ENCODE data around the gene SLCO4C1.

The SLCO4C1 gene

GRCh38 chr5:102294886-102295395 is 1.1 kb downstream of the SLCO4C1 start:
- H3K36me3 ChIP-seq (ENCODE audit: control insufficient read depth, insufficient read depth, low read length, severe bottlenecking): no peaks in the 10 kb centered on the region
- H3K4me1 ChIP-seq (ENCODE audit: control insufficient read depth, insufficient read depth, low read length): peaks cover 6% of the 10 kb centered on the region
- peak overlapping the region; percentile 82 for H3K4me3 ChIP-seq (ENCODE audit: low read length)
- DNase-seq (ENCODE audit: low read depth): no peak
- H3K27me3 ChIP-seq (replicated peaks; ENCODE audit: control insufficient read depth, insufficient read depth, low read length): no peaks in the 10 kb centered on the region
- no peak overlapping the region for H3K9ac ChIP-seq (ENCODE audit: low read length)
- H3K9me3 ChIP-seq (ENCODE audit: control insufficient read depth, low read length): no peaks in the 10 kb centered on the region

- DNase-seq (ENCODE audit: low read depth): no peak
- Histone ChIP-seq H3K36me3 (ENCODE audit: control insufficient read depth, insufficient read depth, low read length, severe bottlenecking) (no peaks in the 10 kb centered on the region), H3K9ac (ENCODE audit: low read length) (no peak overlapping the region), H3K9me3 (ENCODE audit: control insufficient read depth, low read length) (no peaks in the 10 kb centered on the region), H3K4me1 (ENCODE audit: control insufficient read depth, insufficient read depth, low read length) (no peaks in the 10 kb centered on the region), H3K27me3 (replicated peaks; ENCODE audit: control insufficient read depth, insufficient read depth, low read length) (no peaks in the 10 kb centered on the region), H3K4me3 (ENCODE audit: low read length) (no peak overlapping the region)
Measured at GRCh38 chr5:102290004-102290403, 6.1 kb downstream of the SLCO4C1 start.

GRCh38 chr5:102289251-102289899 is 6.7 kb downstream of the SLCO4C1 start:
- Histone ChIP-seq H3K36me3 (ENCODE audit: control insufficient read depth, insufficient read depth, low read length, severe bottlenecking) (no peaks in the 10 kb centered on the region), H3K4me1 (ENCODE audit: control insufficient read depth, insufficient read depth, low read length) (no peaks in the 10 kb centered on the region), H3K27me3 (replicated peaks; ENCODE audit: control insufficient read depth, insufficient read depth, low read length) (no peaks in the 10 kb centered on the region), H3K4me3 (ENCODE audit: low read length) (no peak overlapping the region), H3K9me3 (ENCODE audit: control insufficient read depth, low read length) (no peaks in the 10 kb centered on the region), H3K9ac (ENCODE audit: low read length) (no peak overlapping the region)
- DNase-seq (ENCODE audit: low read depth): no peak

- H3K9me3 ChIP-seq (ENCODE audit: control insufficient read depth, low read length): no peaks in the 10 kb centered on the region
- H3K9ac ChIP-seq (ENCODE audit: low read length): no peak overlapping the region
- H3K27me3 ChIP-seq (replicated peaks; ENCODE audit: control insufficient read depth, insufficient read depth, low read length): no peaks in the 10 kb centered on the region
- H3K4me3 ChIP-seq (ENCODE audit: low read length): no peak overlapping the region
- no peak for DNase-seq (ENCODE audit: low read depth)
- H3K36me3 ChIP-seq (ENCODE audit: control insufficient read depth, insufficient read depth, low read length, severe bottlenecking): no peaks in the 10 kb centered on the region
- H3K4me1 ChIP-seq (ENCODE audit: control insufficient read depth, insufficient read depth, low read length): no peaks in the 10 kb centered on the region
Measured at GRCh38 chr5:102288630-102289029, 7.5 kb downstream of the SLCO4C1 start.

- no peaks in the 10 kb centered on the region for H3K9me3 ChIP-seq (ENCODE audit: control insufficient read depth, low read length)
- DNase-seq (ENCODE audit: low read depth): no peak
- no peaks in the 10 kb centered on the region for H3K27me3 ChIP-seq (replicated peaks; ENCODE audit: control insufficient read depth, insufficient read depth, low read length)
- no peaks in the 10 kb centered on the region for H3K36me3 ChIP-seq (ENCODE audit: control insufficient read depth, insufficient read depth, low read length, severe bottlenecking)
- H3K4me1 ChIP-seq (ENCODE audit: control insufficient read depth, insufficient read depth, low read length): no peaks in the 10 kb centered on the region
- H3K4me3 ChIP-seq (ENCODE audit: low read length): no peak overlapping the region
- H3K9ac ChIP-seq (ENCODE audit: low read length): no peak overlapping the region
Measured at GRCh38 chr5:102286476-102286875, 9.6 kb downstream of the SLCO4C1 start.

GRCh38 chr5:102283102-102283797 is 12.8 kb downstream of the SLCO4C1 start:
- no peaks in the 10 kb centered on the region for H3K9me3 ChIP-seq (ENCODE audit: control insufficient read depth, low read length)
- H3K4me3 ChIP-seq (ENCODE audit: low read length): no peak overlapping the region
- H3K9ac ChIP-seq (ENCODE audit: low read length): no peak overlapping the region
- H3K27me3 ChIP-seq (replicated peaks; ENCODE audit: control insufficient read depth, insufficient read depth, low read length): no peaks in the 10 kb centered on the region
- no peaks in the 10 kb centered on the region for H3K4me1 ChIP-seq (ENCODE audit: control insufficient read depth, insufficient read depth, low read length)
- H3K36me3 ChIP-seq (ENCODE audit: control insufficient read depth, insufficient read depth, low read length, severe bottlenecking): no peaks in the 10 kb centered on the region
- no peak for DNase-seq (ENCODE audit: low read depth)

- Histone ChIP-seq H3K4me1 (ENCODE audit: control insufficient read depth, insufficient read depth, low read length) (peaks cover 9% of the 10 kb centered on the region), H3K4me3 (ENCODE audit: low read length) (no peak overlapping the region), H3K27me3 (replicated peaks; ENCODE audit: control insufficient read depth, insufficient read depth, low read length) (no peaks in the 10 kb centered on the region), H3K9me3 (ENCODE audit: control insufficient read depth, low read length) (no peaks in the 10 kb centered on the region), H3K36me3 (ENCODE audit: control insufficient read depth, insufficient read depth, low read length, severe bottlenecking) (no peaks in the 10 kb centered on the region), H3K9ac (ENCODE audit: low read length) (no peak overlapping the region)
- no peak for DNase-seq (ENCODE audit: low read depth)
Measured at GRCh38 chr5:102279711-102280110, 16.4 kb downstream of the SLCO4C1 start.

GRCh38 chr5:102278231-102278630 is 17.9 kb downstream of the SLCO4C1 start:
- no peaks in the 10 kb centered on the region for H3K36me3 ChIP-seq (ENCODE audit: control insufficient read depth, insufficient read depth, low read length, severe bottlenecking)
- H3K27me3 ChIP-seq (replicated peaks; ENCODE audit: control insufficient read depth, insufficient read depth, low read length): no peaks in the 10 kb centered on the region
- no peaks in the 10 kb centered on the region for H3K9me3 ChIP-seq (ENCODE audit: control insufficient read depth, low read length)
- no peak for DNase-seq (ENCODE audit: low read depth)
- peaks cover 9% of the 10 kb centered on the region for H3K4me1 ChIP-seq (ENCODE audit: control insufficient read depth, insufficient read depth, low read length)
- H3K4me3 ChIP-seq (ENCODE audit: low read length): no peak overlapping the region
- no peak overlapping the region for H3K9ac ChIP-seq (ENCODE audit: low read length)

- no peaks in the 10 kb centered on the region for H3K9me3 ChIP-seq (ENCODE audit: control insufficient read depth, low read length)
- H3K36me3 ChIP-seq (ENCODE audit: control insufficient read depth, insufficient read depth, low read length, severe bottlenecking): no peaks in the 10 kb centered on the region
- no peak overlapping the region for H3K9ac ChIP-seq (ENCODE audit: low read length)
- no peak overlapping the region for H3K4me3 ChIP-seq (ENCODE audit: low read length)
- peaks cover 9% of the 10 kb centered on the region for H3K4me1 ChIP-seq (ENCODE audit: control insufficient read depth, insufficient read depth, low read length)
- H3K27me3 ChIP-seq (replicated peaks; ENCODE audit: control insufficient read depth, insufficient read depth, low read length): no peaks in the 10 kb centered on the region
- no peak for DNase-seq (ENCODE audit: low read depth)
Measured at GRCh38 chr5:102277144-102277543, 18.9 kb downstream of the SLCO4C1 start.

- no peak for DNase-seq (ENCODE audit: low read depth)
- no peak overlapping the region for H3K4me3 ChIP-seq (ENCODE audit: low read length)
- H3K9ac ChIP-seq (ENCODE audit: low read length): no peak overlapping the region
- peaks cover 2% of the 10 kb centered on the region for H3K4me1 ChIP-seq (ENCODE audit: control insufficient read depth, insufficient read depth, low read length)
- peaks cover 6% of the 10 kb centered on the region for H3K9me3 ChIP-seq (ENCODE audit: control insufficient read depth, low read length)
- no peaks in the 10 kb centered on the region for H3K36me3 ChIP-seq (ENCODE audit: control insufficient read depth, insufficient read depth, low read length, severe bottlenecking)
- H3K27me3 ChIP-seq (replicated peaks; ENCODE audit: control insufficient read depth, insufficient read depth, low read length): no peaks in the 10 kb centered on the region
Measured at GRCh38 chr5:102271759-102272158, 24.3 kb downstream of the SLCO4C1 start.

GRCh38 chr5:102270036-102270435 is 26.0 kb downstream of the SLCO4C1 start:
- Histone ChIP-seq H3K9ac (ENCODE audit: low read length) (no peak overlapping the region), H3K9me3 (ENCODE audit: control insufficient read depth, low read length) (peaks cover 6% of the 10 kb centered on the region), H3K4me3 (ENCODE audit: low read length) (no peak overlapping the region), H3K27me3 (replicated peaks; ENCODE audit: control insufficient read depth, insufficient read depth, low read length) (no peaks in the 10 kb centered on the region), H3K4me1 (ENCODE audit: control insufficient read depth, insufficient read depth, low read length) (no peaks in the 10 kb centered on the region), H3K36me3 (ENCODE audit: control insufficient read depth, insufficient read depth, low read length, severe bottlenecking) (no peaks in the 10 kb centered on the region)
- DNase-seq (ENCODE audit: low read depth): no peak

Data from adipocyte (in vitro differentiated cells).